ENCODE results near the gene RASSF8.

- TF ChIP-seq POLR2A (IDR thresholded peaks at IDR 0.05; ENCODE audit: low read depth, low read length) (no peak), CTCF (IDR thresholded peaks at IDR 0.05; ENCODE audit: extremely low read depth in 1 of 2, insufficient read depth in 1 of 2, low read depth in 1 of 2, low read length in 2 of 2) (no peak), MYC (IDR thresholded peaks at IDR 0.05; ENCODE audit: low read depth, low read length) (no peak)
Measured at GRCh38 chr12:26026713-26027112, 68.2 kb downstream of the RASSF8 start.

Measured in endothelial cell of umbilical vein (primary cell).